H1 (cell line): ENCODE results near the gene BRINP3. TPM values are rescaled to one million over a fixed set of nuclear protein-coding genes. Genes with fewer than 3 reads are reported as not detected.

Experiments
- CTCF ChIA-PET: fragments of 300-600 bp; sonication (Branson Sonifier 250); formaldehyde crosslinking; loops from one replicate; lab custom pipeline; 2021; ENCODE audit not compliant: partially characterized antibody; lab: Charles Lee
- POLR2A ChIA-PET: fragments of 300-600 bp; sonication (Branson Sonifier 250); formaldehyde crosslinking; loops from one replicate; lab custom pipeline; 2021; ENCODE audit warnings: inconsistent platforms; ENCODE audit not compliant: partially characterized antibody; lab: Charles Lee
- DNase-seq, 2 experiments: peaks; one replicate each; pipeline versions ENCODE4 v3.0.0 to v3.0.0-alpha.2; 2010 to 2022; ENCODE audit warnings: low spot score in 2 of 2, low read depth in 1 of 2, mixed read lengths in 1 of 2
- FAIRE-seq: peaks from 2 replicates; lab custom pipeline; 2011; peaks lifted over from hg19 to GRCh38; lab: Jason Lieb, UNC
- H2AFZ ChIP-seq: 2 replicates; pipeline ENCODE4 v1.8.1; 2012; ENCODE audit warnings: low read length, inconsistent platforms
- H2AK5ac ChIP-seq: 2 replicates; pipeline ENCODE4 v1.6.1; 2013; ENCODE audit warnings: low read depth, low read length
- H2BK120ac ChIP-seq: replicated peaks from 2 replicates; pipeline ENCODE3; 2013; ENCODE audit warnings: low read depth, low read length, inconsistent platforms
- H2BK12ac ChIP-seq: 2 replicates; pipeline ENCODE4 v1.6.1; 2013; ENCODE audit warnings: low read depth, low read length
- H2BK15ac ChIP-seq: 2 replicates; pipeline ENCODE4 v1.6.1; 2013; ENCODE audit warnings: low read length
- H2BK20ac ChIP-seq: 2 replicates; pipeline ENCODE4 v1.6.1; 2013; ENCODE audit warnings: low read length
- H2BK5ac ChIP-seq: 2 replicates; pipeline ENCODE4 v1.6.1; 2013; ENCODE audit warnings: low read depth, low read length
- H3K14ac ChIP-seq: 2 replicates; pipeline ENCODE4 v1.6.1; 2013; ENCODE audit warnings: inconsistent platforms; ENCODE audit not compliant: insufficient read length
- H3K18ac ChIP-seq: 2 replicates; pipeline ENCODE4 v1.6.1; 2013; ENCODE audit warnings: low read length; ENCODE audit errors: extremely low read depth
- H3K23ac ChIP-seq: 2 replicates; pipeline ENCODE4 v1.6.1; 2013; ENCODE audit warnings: inconsistent platforms; ENCODE audit not compliant: insufficient read length
- H3K23me2 ChIP-seq: 2 replicates; pipeline ENCODE4 v1.6.1; 2013; ENCODE audit warnings: low read depth, low read length
- H3K27ac ChIP-seq: 2 replicates; pipeline ENCODE4 v1.6.1; 2011; ENCODE audit warnings: low read depth, low read length, inconsistent platforms
- H3K27me3 ChIP-seq, 4 experiments: replicated peaks in 1 of 4; 1 replicate in 1 of 4; 2 replicates in 3 of 4; pipeline versions ENCODE4 v1.6.1 to v1.8.1; 2011 to 2013; ENCODE audit warnings: low read length in 3 of 4, mild to moderate bottlenecking in 3 of 4, inconsistent platforms in 2 of 4, mixed read lengths in 2 of 4, moderate library complexity in 1 of 4; ENCODE audit not compliant: control insufficient read depth in 3 of 4, insufficient read depth in 3 of 4; ENCODE audit errors: extremely low read depth in 1 of 4
- H3K36me3 ChIP-seq, 4 experiments: 2 replicates each; pipeline versions ENCODE4 v1.6.1 to v1.8.1; 2011 to 2013; ENCODE audit warnings: mild to moderate bottlenecking in 4 of 4, low read length in 3 of 4, moderate library complexity in 2 of 4, control low read depth in 1 of 4, inconsistent platforms in 1 of 4; ENCODE audit not compliant: insufficient read depth in 4 of 4, control insufficient read depth in 2 of 4
- H3K4ac ChIP-seq: replicated peaks from 2 replicates; pipeline ENCODE3; 2013; ENCODE audit warnings: low read length, low read depth, mixed read lengths, inconsistent platforms; ENCODE audit not compliant: insufficient read length
- H3K4me1 ChIP-seq, 4 experiments: replicated peaks in 1 of 4; 1 replicate in 1 of 4; 2 replicates in 3 of 4; pipeline versions ENCODE4 v1.6.1 to v1.8.1; 2011 to 2013; ENCODE audit warnings: low read length in 3 of 4, inconsistent platforms in 2 of 4, mixed read lengths in 1 of 4; ENCODE audit not compliant: insufficient read depth in 4 of 4, control insufficient read depth in 3 of 4
- H3K4me2 ChIP-seq, 2 experiments: 2 replicates each; pipeline versions ENCODE4 v1.6.1 to v1.8.1; 2011 to 2013; ENCODE audit warnings: low read depth in 2 of 2, low read length in 2 of 2, control low read depth in 1 of 2, inconsistent platforms in 1 of 2, mild to moderate bottlenecking in 1 of 2; ENCODE audit not compliant: insufficient read depth in 1 of 2
- H3K4me3 ChIP-seq, 4 experiments: fragments of 200-600, 300-600 bp in 1 of 4; sonication (generic), shearing (Covaris generic), sonication (Bioruptor Twin) in 1 of 4; 2 replicates each; pipeline versions ENCODE4 v1.5.1 to v1.8.1; 2011 to 2016; ENCODE audit warnings: low read length in 4 of 4, low read depth in 3 of 4, control low read depth in 2 of 4, inconsistent platforms in 2 of 4, mild to moderate bottlenecking in 2 of 4, mixed read lengths in 1 of 4, moderate library complexity in 1 of 4; ENCODE audit not compliant: insufficient read depth in 2 of 4; ENCODE audit errors: extremely low read depth in 1 of 4
- H3K56ac ChIP-seq: replicated peaks from 2 replicates; pipeline ENCODE3; 2013; ENCODE audit warnings: low read depth, mild to moderate bottlenecking, mixed read lengths, low read length, inconsistent platforms; ENCODE audit not compliant: insufficient read length
- H3K79me1 ChIP-seq: 2 replicates; pipeline ENCODE4 v1.6.1; 2013; ENCODE audit warnings: low read depth, low read length, control low read depth
- H3K79me2 ChIP-seq, 2 experiments: 2 replicates each; pipeline versions ENCODE4 v1.6.1 to v1.8.1; 2012 to 2013; ENCODE audit warnings: low read length in 2 of 2, mild to moderate bottlenecking in 2 of 2, inconsistent platforms in 1 of 2; ENCODE audit not compliant: insufficient read depth in 2 of 2, control insufficient read depth in 1 of 2
- H3K9ac ChIP-seq, 4 experiments: replicated peaks in 1 of 4; 1 replicate in 1 of 4; 2 replicates in 3 of 4; pipeline versions ENCODE4 v1.6.1 to v1.8.1; 2011 to 2013; ENCODE audit warnings: low read depth in 3 of 4, low read length in 3 of 4, control low read depth in 2 of 4, mild to moderate bottlenecking in 2 of 4, moderate library complexity in 2 of 4, inconsistent platforms in 1 of 4; ENCODE audit errors: extremely low read depth in 1 of 4
- H3K9me3 ChIP-seq, 2 experiments: 2 replicates each; pipeline versions ENCODE4 v1.6.1 to v1.8.1; 2012 to 2013; ENCODE audit warnings: mild to moderate bottlenecking in 2 of 2, moderate library complexity in 2 of 2, control low read depth in 1 of 2, inconsistent platforms in 1 of 2, low read depth in 1 of 2, low read length in 1 of 2, mixed read lengths in 1 of 2; ENCODE audit not compliant: insufficient read depth in 2 of 2
- H4K20me1 ChIP-seq, 2 experiments: replicated peaks in 1 of 2; 2 replicates each; pipeline versions ENCODE3 to v1.8.1; 2011 to 2013; ENCODE audit warnings: inconsistent platforms in 2 of 2, low read length in 2 of 2, mild to moderate bottlenecking in 1 of 2; ENCODE audit not compliant: insufficient read depth in 2 of 2, control insufficient read depth in 1 of 2
- H4K5ac ChIP-seq: 2 replicates; pipeline ENCODE4 v1.6.1; 2013; ENCODE audit warnings: low read length, low read depth, mixed read lengths, inconsistent platforms; ENCODE audit not compliant: insufficient read length
- H4K8ac ChIP-seq: 2 replicates; pipeline ENCODE4 v1.8.0; 2013; ENCODE audit warnings: mild to moderate bottlenecking, moderate library complexity, low read length, inconsistent platforms; ENCODE audit not compliant: insufficient read depth; ENCODE audit errors: extremely low read depth
- H4K91ac ChIP-seq: replicated peaks from 2 replicates; pipeline ENCODE3; 2013; ENCODE audit warnings: low read length, mixed read lengths, inconsistent platforms; ENCODE audit not compliant: insufficient read length
- E2F6 ChIP-seq: IDR thresholded peaks from 2 replicates; pipeline ENCODE4 v1.6.1; 2012; ENCODE audit warnings: inconsistent platforms
- POLR2A ChIP-seq, 2 experiments: IDR thresholded peaks; 1 replicate in 1 of 2; 2 replicates in 1 of 2; pipeline ENCODE4 v1.6.1; 2011; ENCODE audit warnings: low read depth in 2 of 2, low read length in 2 of 2, mild to moderate bottlenecking in 2 of 2; ENCODE audit errors: control extremely low read depth in 1 of 2
- SIX5 ChIP-seq: IDR thresholded peaks from 2 replicates; pipeline ENCODE4 v1.6.1; 2011; ENCODE audit warnings: mild to moderate bottlenecking, low read depth, low read length
- SP2 ChIP-seq: IDR thresholded peaks from 2 replicates; pipeline ENCODE4 v1.6.1; 2012; ENCODE audit warnings: mild to moderate bottlenecking, low read length, inconsistent platforms
- WGBS, 2 experiments: shearing (Covaris generic) in 1 of 2; methylation state at CpG; one replicate each; pipeline versions ENCODE4 v1.1.6 to v1.1.7; 2013 to 2015; ENCODE audit warnings: low lambda C conversion rate in 2 of 2, mixed read lengths in 2 of 2, inconsistent platforms in 1 of 2, low coverage in 1 of 2, missing lambda C conversion rate in 1 of 2; ENCODE audit not compliant: insufficient replicate concordance in 2 of 2, insufficient coverage in 1 of 2, insufficient read length in 1 of 2; ENCODE audit errors: extremely low coverage in 1 of 2, missing lambda C conversion rate in 1 of 2; 5-methylcytosine and 5-hydroxymethylcytosine counted together
- polyA plus RNA-seq, 7 experiments: library from polyadenylated mRNA; depleted of rRNA in 3 of 7; stranded (reverse) in 5 of 7; unstranded in 2 of 7; fragments of >200 nt in 5 of 7; fragments of 200-250 nt in 2 of 7; gene quantifications; 1 replicate in 5 of 7; 2 replicates in 1 of 7; 4 replicates in 1 of 7; pipeline versions ENCODE4 v1.2.1 to v1.2.3, GENCODE V29; 2011 to 2013; ENCODE audit warnings: missing spikeins in 2 of 7, mixed read lengths in 2 of 7
- total RNA-seq: library from RNA; stranded (reverse); fragmentation: NEBNext Ultra II Directional; extraction: Animal tissue kit (Norgen Biotek cat#: 25700); gene quantifications from 2 replicates; pipeline ENCODE4 v1.2.1, GENCODE V29; 2021

The BRINP3 gene
- total and polyA plus RNA-seq, 2 of the 8 experiments (the other 6 are each of a cell fraction or from before 2014, with no cell fraction given), result not detected

DNA sequence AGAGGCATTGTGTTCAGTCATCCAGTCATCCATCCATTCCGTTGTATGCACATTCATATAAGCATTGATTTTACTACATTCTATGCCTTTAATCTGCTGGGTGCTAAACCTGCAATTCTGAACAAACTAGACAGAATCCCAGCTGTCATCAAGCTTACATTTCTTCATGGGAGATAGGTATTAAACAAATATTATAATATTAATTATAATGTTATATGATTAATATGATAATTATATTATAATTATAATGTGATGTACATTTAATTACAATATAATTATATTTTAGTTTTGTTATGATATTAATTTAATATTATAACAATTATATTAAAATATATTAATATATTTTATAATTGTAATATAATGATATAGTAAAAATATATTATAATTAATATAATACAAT, 112.4 kb downstream of the BRINP3 start:
- WGBS, 2 experiments, result 94% methylated on average over 1 of the region's 1 CpG; no CpG with 5 or more reads in 1 of the 2 experiments
- TF ChIP-seq SIX5 (no peak), E2F6 (no peak), POLR2A (IDR thresholded peaks at IDR 0.05; ENCODE audit: control extremely low read depth in 1 of 2, low read depth in 2 of 2, low read length in 2 of 2) (no peak), SP2 (no peak)
- CTCF ChIA-PET, result no interaction called here

More for the DNA sequence above, 112.4 kb downstream of the BRINP3 start:
- DNase-seq (no peak), FAIRE-seq (no peak)
- Histone ChIP-seq H4K20me1 (no peaks in the 10 kb centered on the region), H2AK5ac (no peak overlapping the region), H4K91ac (no peak overlapping the region), H3K23ac (no peak overlapping the region), H3K4me3 (no peak overlapping the region), H3K36me3 (no peaks in the 10 kb centered on the region; a peak in 1 of 8 replicates), H3K9me3 (peaks cover 0 to 11% of the 10 kb centered on the region in 2 experiments; a peak in 1 of 4 replicates), H3K4me2 (no peak overlapping the region), H3K56ac (no peak overlapping the region), H3K27me3 (no peaks in the 10 kb centered on the region), H4K5ac (no peak overlapping the region), H3K79me1 (no peaks in the 10 kb centered on the region), H3K9ac (no peak overlapping the region), H3K18ac (no peak overlapping the region), H4K8ac (no peak overlapping the region), H2AFZ (no peak overlapping the region), H2BK15ac (no peak overlapping the region), H3K4ac (no peak overlapping the region), H3K4me1 (no peaks in the 10 kb centered on the region), H2BK20ac (no peak overlapping the region), H3K23me2 (no peaks in the 10 kb centered on the region), H2BK120ac (no peak overlapping the region), H3K27ac (no peak overlapping the region), H3K14ac (no peak overlapping the region), H2BK5ac (no peak overlapping the region), H3K79me2 (no peaks in the 10 kb centered on the region), H2BK12ac (no peak overlapping the region)
- POLR2A ChIA-PET, result no interaction called here
